Spinal cord (tissue), 10 donors: Measurements from ENCODE around the gene ARHGAP12. TPM values are rescaled to one million over a fixed set of nuclear protein-coding genes. Genes with fewer than 3 reads are reported as not detected.

Experiments used
- DNase-seq, 6 donors: peaks; one replicate each; pipeline versions ENCODE4 v3.0.0 to v3.0.0-alpha.2; 2013 to 2015; ENCODE audit warnings: low spot score in 6 of 6, low read depth in 4 of 6
- H3K27ac ChIP-seq: one replicate; pipeline ENCODE4 v1.5.1; 2013; ENCODE audit warnings: low read depth, low read length, control low read depth
- H3K27me3 ChIP-seq: one replicate; pipeline ENCODE4 v1.6.1; 2013; ENCODE audit warnings: low read length; ENCODE audit not compliant: control insufficient read depth, insufficient read depth
- H3K36me3 ChIP-seq: one replicate; pipeline ENCODE4 v1.6.1; 2013; ENCODE audit warnings: low read length; ENCODE audit not compliant: control insufficient read depth, insufficient read depth
- H3K4me1 ChIP-seq: one replicate; pipeline ENCODE4 v1.6.1; 2013; ENCODE audit warnings: low read length; ENCODE audit not compliant: control insufficient read depth, insufficient read depth
- H3K4me3 ChIP-seq: one replicate; pipeline ENCODE4 v1.5.1; 2013; ENCODE audit warnings: low read depth, low read length, control low read depth
- H3K9me3 ChIP-seq: one replicate; pipeline ENCODE4 v1.6.1; 2013; ENCODE audit warnings: low read length; ENCODE audit not compliant: control insufficient read depth, insufficient read depth
- WGBS: methylation state at CpG from one replicate; pipeline ENCODE4 v1.1.5; 2013; ENCODE audit warnings: missing lambda C conversion rate; ENCODE audit not compliant: insufficient coverage; 5-methylcytosine and 5-hydroxymethylcytosine counted together
- polyA plus RNA-seq, 2 donors: library from polyadenylated mRNA; unstranded; fragments of 120-200 nt; gene quantifications; one replicate each; pipeline ENCODE4 v1.2.1, GENCODE V29; 2013; ENCODE audit not compliant: insufficient read length in 2 of 2
- total RNA-seq, 2 donors: library from RNA; depleted of rRNA in 1 of 2; stranded (reverse); fragments of 120-200 nt in 1 of 2; fragments of >200 nt in 1 of 2; gene quantifications; one replicate each; pipeline versions ENCODE4 v1.2.3 to v1.2.4, GENCODE V29; 2013 to 2014
- donor health status: healthy.

Gene ARHGAP12
- total and polyA plus RNA-seq, 4 donors = 40.0 to 87.2 (median 53.0) TPM

GRCh38 chr10:31962826-31963588 is 34.4 kb upstream of the ARHGAP12 start:
- H3K9me3 ChIP-seq = no peaks in the 10 kb centered on the region
- H3K27me3 ChIP-seq = no peaks in the 10 kb centered on the region
- H3K4me1 ChIP-seq = no peaks in the 10 kb centered on the region
- 94% methylated on average over 4 of the region's 4 CpGs for WGBS
- no peak overlapping the region for H3K4me3 ChIP-seq
- no peak for DNase-seq
- no peaks in the 10 kb centered on the region for H3K36me3 ChIP-seq
- H3K27ac ChIP-seq = no peak overlapping the region

DNA sequence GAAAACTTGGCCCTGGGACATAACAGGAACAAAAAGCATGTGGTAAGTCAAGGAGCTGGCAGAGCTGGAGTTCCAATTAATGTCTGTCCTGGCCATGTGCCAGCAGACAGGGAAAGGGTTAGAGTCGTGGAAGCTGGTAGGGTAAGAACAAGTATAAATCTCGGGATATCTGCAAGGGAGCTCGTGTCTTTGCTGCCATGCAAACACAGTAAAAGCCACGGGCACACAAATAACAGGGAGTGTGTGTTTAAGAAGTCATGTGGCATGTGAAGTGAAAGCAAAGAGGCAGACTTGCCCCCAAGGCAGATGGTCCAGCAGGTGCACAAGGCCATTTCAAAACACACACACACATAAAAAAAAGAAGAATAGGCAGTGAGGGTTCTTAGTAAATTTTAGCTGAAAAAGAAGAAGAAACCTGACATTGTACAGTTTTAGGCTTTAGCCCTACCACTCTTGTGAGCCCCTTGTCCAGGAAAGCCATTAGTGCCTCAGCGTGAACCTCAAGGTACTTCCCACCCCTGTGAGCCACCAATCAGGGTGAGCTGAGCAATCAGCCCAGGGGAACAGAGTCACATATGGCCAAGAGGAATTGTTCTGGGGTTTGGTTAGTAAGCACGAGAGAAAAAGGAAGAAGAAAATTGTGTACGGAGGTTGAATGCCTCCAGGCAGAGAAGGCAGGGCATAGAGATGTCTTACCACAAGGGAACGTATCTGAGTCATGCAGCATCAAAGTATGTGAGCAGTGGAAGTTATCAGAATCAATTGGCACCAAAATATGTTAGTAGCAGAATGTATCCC is 32.8 kb upstream of the ARHGAP12 start:
- 41% methylated on average over 8 of the region's 8 CpGs for WGBS
- H3K27ac ChIP-seq = no peak overlapping the region

DNA sequence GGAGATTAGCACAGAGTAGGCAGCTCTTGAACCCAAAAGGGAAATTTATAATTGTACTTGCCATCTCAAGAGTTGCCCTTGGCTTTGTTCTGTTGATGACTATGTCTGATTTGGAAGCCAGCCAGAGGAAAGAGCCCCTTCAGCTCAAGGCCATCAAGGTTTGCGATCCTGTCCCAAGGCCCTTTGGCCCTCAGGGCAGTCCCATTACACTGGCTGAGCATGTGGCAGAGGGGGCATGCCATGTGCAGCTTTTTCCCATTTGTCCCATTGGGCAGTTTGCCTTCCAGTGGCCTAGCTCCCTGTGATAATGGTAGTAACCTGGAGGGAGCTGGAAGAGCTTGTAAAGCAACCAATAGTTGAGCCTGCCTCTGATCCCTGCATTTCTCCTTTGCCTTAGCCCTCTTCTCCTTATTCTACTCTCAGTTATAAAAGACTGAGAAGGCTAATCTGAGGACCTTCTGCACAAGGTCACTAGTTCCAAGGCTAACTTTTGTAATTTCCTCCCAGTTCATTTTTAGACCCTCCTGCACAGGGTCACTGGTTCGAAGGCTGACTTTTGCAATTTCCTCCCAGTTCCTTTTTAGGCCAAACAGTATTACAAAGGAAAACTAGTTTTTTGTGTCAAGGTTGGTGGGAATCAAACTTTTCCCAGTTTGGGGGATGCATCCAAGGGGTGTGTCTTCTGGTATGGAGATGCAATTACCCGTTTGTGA is 31.0 kb upstream of the ARHGAP12 start:
- H3K9me3 ChIP-seq = no peaks in the 10 kb centered on the region
- no peak overlapping the region for H3K27ac ChIP-seq
- H3K27me3 ChIP-seq = no peaks in the 10 kb centered on the region
- 50% methylated on average over 2 of the region's 3 CpGs for WGBS
- no peaks in the 10 kb centered on the region for H3K36me3 ChIP-seq
- DNase-seq = no peak
- no peak overlapping the region for H3K4me3 ChIP-seq
- H3K4me1 ChIP-seq = no peaks in the 10 kb centered on the region

More for the DNA sequence above, 32.8 kb upstream of the ARHGAP12 start:
- Histone ChIP-seq H3K9me3 (no peaks in the 10 kb centered on the region), H3K36me3 (no peaks in the 10 kb centered on the region), H3K27me3 (no peaks in the 10 kb centered on the region), H3K4me3 (no peak overlapping the region), H3K4me1 (no peaks in the 10 kb centered on the region)
- peak in 2 of 6 donors; percentile 52 to 78 for DNase-seq

GRCh38 chr10:31958856-31959255 is 30.2 kb upstream of the ARHGAP12 start:
- no peaks in the 10 kb centered on the region for H3K4me1 ChIP-seq
- WGBS = 100% methylated on average over 1 of the region's 2 CpGs

GRCh38 chr10:31956200-31956946 is 27.7 kb upstream of the ARHGAP12 start:
- H3K27ac ChIP-seq = no peak overlapping the region
- 100% methylated on average over 2 of the region's 5 CpGs for WGBS
- no peaks in the 10 kb centered on the region for H3K27me3 ChIP-seq
- DNase-seq = no peak
- H3K4me3 ChIP-seq = no peak overlapping the region
- no peaks in the 10 kb centered on the region for H3K9me3 ChIP-seq
- H3K36me3 ChIP-seq = no peaks in the 10 kb centered on the region
- H3K4me1 ChIP-seq = no peaks in the 10 kb centered on the region

More at GRCh38 chr10:31958856-31959255, 30.2 kb upstream of the ARHGAP12 start:
- no peaks in the 10 kb centered on the region for H3K9me3 ChIP-seq
- no peak for DNase-seq
- H3K27ac ChIP-seq = no peak overlapping the region
- no peaks in the 10 kb centered on the region for H3K27me3 ChIP-seq
- no peaks in the 10 kb centered on the region for H3K36me3 ChIP-seq
- H3K4me3 ChIP-seq = no peak overlapping the region

DNA sequence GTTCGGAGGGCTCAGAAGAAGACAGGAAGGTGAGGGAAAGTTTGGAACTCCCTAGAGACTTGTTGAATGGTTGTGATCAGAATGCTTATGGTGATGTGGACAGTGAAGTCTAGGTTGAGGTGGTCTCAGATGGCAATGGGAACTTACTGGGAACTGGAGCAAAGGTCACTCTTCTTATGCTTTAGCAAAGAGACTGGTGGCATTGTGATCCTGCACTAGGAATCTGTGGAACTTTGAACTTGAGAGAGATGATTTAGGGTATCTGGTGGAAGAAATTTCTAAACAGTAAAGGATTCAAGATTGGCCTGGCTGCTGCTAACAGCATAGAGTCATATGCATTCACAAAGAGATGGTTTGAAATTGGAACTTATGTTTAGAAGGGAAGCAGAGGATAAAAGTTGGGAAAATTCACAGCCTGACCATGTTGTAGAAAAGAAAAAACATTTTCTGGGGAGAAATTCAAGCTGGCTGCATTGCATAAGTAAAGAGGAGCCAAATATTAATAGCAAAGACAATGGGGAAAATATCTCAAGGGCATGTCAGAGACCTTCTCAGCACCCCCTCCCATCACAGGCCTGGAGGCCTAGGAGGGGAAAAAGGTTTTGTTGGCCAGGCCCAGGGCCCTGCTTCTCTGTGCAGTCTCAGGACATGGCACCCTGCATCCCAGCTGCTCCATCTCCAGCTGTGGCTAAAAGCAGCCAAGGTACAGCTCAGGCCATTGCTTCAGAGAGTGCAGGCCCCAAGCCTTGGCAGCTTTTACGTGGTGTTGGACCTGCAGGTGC is 26.0 kb upstream of the ARHGAP12 start:
- H3K27ac ChIP-seq = no peak overlapping the region
- H3K4me1 ChIP-seq = no peaks in the 10 kb centered on the region
- H3K9me3 ChIP-seq = no peaks in the 10 kb centered on the region
- WGBS = 96% methylated on average over 2 of the region's 2 CpGs
- no peak overlapping the region for H3K4me3 ChIP-seq
- no peaks in the 10 kb centered on the region for H3K27me3 ChIP-seq
- H3K36me3 ChIP-seq = no peaks in the 10 kb centered on the region
- DNase-seq = no peak

- 100% methylated on average over 1 of the region's 2 CpGs for WGBS
Observed at GRCh38 chr10:31953480-31953879, 24.8 kb upstream of the ARHGAP12 start.

GRCh38 chr10:31953080-31953479 is 24.4 kb upstream of the ARHGAP12 start:
- Histone ChIP-seq H3K4me1 (no peaks in the 10 kb centered on the region), H3K4me3 (no peak overlapping the region), H3K36me3 (no peaks in the 10 kb centered on the region), H3K9me3 (no peaks in the 10 kb centered on the region), H3K27me3 (no peaks in the 10 kb centered on the region), H3K27ac (no peak overlapping the region)
- no peak for DNase-seq

More at GRCh38 chr10:31953480-31953879, 24.8 kb upstream of the ARHGAP12 start:
- Histone ChIP-seq H3K36me3 (no peaks in the 10 kb centered on the region), H3K4me1 (no peaks in the 10 kb centered on the region), H3K27ac (no peak overlapping the region), H3K9me3 (no peaks in the 10 kb centered on the region), H3K4me3 (no peak overlapping the region), H3K27me3 (no peaks in the 10 kb centered on the region)
- DNase-seq = no peak
